HG03565 (cell line): Measurements from ENCODE around the gene C2orf15.
"Not testable (repeated sequence)": the region's sequence is repeated elsewhere in the genome, so short reads cannot be mapped to it uniquely, and the experiment has no call there.

ENCODE experiments used
- ATAC-seq: cut with Tn5 transposase; IDR thresholded peaks from one replicate; pipeline ENCODE4 v1.9.1; 2021; ENCODE audit warnings: mild to moderate bottlenecking, moderate library complexity; ENCODE audit not compliant: unreplicated experiment

C2orf15 gene, protein sequence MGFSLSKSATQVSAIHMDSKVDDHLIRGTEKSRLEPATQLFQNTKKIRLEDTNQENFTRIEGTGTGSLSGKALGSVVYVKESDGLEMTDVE

DNA sequence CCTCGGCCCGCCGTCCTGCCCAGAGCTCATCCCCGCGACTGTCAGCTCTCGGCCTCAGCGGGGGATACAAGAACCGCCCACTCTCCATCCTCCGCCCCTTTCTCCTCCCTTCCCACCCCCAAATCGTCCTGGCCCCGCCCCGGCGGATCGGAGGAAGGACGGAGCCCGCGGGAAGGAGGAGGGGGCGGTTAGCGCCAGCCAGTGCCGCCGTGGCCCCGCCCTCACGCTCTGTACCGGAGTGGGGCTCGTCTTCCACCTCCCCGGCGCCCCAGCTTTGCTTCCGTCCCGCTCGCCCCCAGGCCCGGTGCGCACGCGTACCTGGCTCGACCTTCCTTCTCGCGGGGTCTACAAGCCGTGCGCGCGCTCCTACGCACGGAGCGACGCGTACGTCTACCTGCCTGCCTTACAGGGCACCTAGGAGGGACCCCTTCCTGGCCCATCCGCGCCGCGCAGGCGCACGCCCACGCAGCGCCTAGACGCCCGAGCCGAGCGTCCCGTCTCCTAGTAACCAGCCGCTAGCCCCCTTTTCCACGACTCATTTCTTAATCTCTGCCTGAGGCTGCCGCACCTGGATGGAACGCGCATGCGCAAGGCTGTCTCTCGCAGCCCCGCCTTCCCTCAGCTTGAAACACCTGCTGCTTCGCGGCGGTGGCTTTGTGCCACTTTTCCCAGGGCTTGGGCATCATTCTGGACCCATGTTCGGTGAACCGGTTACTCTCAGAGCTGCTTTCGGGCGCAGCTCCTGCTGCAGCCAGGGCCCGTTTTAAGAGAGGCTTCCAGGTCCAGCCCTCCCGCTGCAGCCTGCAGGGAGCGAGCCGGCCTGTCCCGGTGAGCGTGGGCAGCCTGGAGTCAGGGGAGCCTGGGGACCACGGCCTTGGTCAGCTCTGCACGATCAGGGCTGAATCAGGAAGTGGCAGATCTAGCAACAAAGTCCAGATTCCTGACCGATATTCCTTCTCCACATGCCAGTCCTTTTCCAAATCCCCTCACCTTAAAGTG lies at the start of gene C2orf15:
TSS of gene C2orf15 (plus strand) at position 598 of the 999 bp plus-strand sequence. CDS start 8,852 bp downstream, outside the sequence.
- ATAC-seq = peak; percentile 80

- no peak for ATAC-seq
These were observed 44.8 kb upstream of the C2orf15 start for GRCh38 chr2:99096728-99097127.

DNA sequence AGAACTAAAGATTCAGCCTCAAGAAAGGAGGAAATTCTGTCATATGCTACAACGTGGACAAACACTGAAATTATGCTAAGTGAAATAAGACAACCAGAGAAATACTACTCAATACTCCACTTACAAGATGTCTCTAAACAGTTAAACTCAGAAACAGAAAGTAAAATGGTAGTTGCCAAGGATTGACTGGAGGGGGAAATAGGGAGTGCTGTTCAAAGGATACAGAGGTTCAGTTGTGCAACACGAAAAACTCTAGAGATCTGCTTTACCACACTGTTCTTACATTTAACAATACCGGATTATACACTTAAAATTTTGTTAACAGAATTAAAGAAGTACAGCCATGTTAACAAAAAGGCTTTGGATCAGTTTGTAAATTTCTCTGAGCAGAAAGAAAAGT lies 39.8 kb upstream of the C2orf15 start:
- no peak for ATAC-seq

GRCh38 chr2:99104006-99104405 lies 37.5 kb upstream of the C2orf15 start:
- no peak for ATAC-seq

DNA sequence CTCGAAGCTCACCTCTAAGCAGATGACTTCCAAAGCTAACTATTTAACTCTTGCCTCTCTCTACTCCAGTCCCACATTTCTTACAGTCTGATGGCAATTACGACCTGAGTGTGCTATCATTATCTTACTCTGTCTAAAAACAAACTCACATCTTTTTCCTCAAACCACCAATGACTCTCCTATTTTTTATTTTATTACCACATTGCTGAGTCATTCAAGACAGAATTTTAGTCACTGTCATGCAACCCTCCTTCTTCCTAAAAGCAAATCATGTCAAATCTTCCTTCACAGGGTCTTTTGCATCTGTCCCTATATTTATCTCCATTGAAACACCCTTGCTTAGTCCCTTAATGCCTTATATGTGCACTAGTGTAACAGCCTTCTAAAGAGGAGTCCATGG lies 34.6 kb upstream of the C2orf15 start:
- ATAC-seq = no peak

GRCh38 chr2:99111236-99111635 lies 30.3 kb upstream of the C2orf15 start:
- no peak for ATAC-seq

GRCh38 chr2:99111945-99112344 lies 29.6 kb upstream of the C2orf15 start:
- ATAC-seq = no peak

DNA sequence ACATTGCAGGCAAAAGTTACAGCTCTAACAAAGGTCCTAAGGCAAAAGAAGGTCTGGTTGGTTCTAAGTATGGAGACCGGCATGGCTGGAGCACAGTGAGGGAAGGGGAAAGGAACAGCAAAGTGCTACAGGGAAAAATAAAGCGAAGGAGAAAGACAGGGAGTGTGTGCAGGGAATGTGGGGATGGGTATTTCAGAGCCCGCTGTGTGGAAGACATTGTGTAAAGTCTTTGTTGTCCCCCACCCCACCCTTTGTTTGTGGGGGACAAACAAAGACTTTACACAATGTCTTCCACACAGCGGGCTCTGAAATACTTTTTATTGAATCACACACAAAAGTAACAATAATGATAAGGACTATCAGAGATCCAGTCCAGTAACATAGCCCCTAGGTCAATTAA lies 28.9 kb upstream of the C2orf15 start:
- no peak for ATAC-seq

GRCh38 chr2:99127981-99128380 lies 13.5 kb upstream of the C2orf15 start:
- no peak for ATAC-seq

DNA sequence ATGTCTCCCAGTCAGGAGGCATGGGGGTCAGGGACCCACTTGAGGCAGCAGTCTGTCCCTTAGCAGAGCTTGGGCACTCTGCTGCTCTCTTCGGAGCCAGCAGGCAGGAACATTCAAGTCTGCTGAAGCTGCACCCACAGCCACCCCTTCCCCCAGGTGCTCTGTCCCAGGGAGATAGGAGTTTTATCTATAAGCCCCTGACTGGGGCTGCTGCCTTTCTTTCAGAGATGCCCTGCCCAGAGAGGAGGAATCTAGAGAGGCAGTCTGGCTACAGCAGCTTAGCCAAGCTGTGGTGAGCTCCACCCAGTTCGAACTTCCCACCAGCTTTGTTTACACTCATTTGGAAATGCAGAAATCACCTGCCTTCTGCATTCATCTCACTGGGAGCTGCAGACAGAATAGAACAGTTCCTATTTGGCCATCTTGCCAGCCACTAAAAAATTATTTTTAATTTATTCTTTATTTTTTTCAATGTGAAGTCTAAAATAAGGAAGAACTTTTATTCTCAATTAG lies 6.4 kb upstream of the C2orf15 start:
- ATAC-seq = not testable (repeated sequence)

GRCh38 chr2:99139003-99139402 lies 2.5 kb upstream of the C2orf15 start:
- no peak for ATAC-seq

GRCh38 chr2:99140056-99140859 lies 1.2 kb upstream of the C2orf15 start:
- ATAC-seq = no peak

GRCh38 chr2:99140860-99141109 lies 722 bp upstream of the C2orf15 start:
- peak; percentile 15 for ATAC-seq

- no peak for ATAC-seq
These were observed 9.2 kb downstream of the C2orf15 start for GRCh38 chr2:99150706-99151105.

GRCh38 chr2:99152199-99152895 lies 10.8 kb downstream of the C2orf15 start:
- no peak for ATAC-seq

GRCh38 chr2:99153921-99154604 lies 12.6 kb downstream of the C2orf15 start:
- ATAC-seq = no peak

- ATAC-seq = peak; percentile 76
These were observed 13.4 kb downstream of the C2orf15 start, which contains the start of the genes LIPT1 and TSGA10 for GRCh38 chr2:99154643-99155536. TSS of gene LIPT1 (plus strand) at chr2:99154967. CDS start at chr2:99161958, 6,991 bp downstream. TSS of gene TSGA10 (minus strand) at chr2:99154942. CDS start at chr2:99109439, 45,503 bp downstream.

GRCh38 chr2:99156891-99157290 lies 15.4 kb downstream of the C2orf15 start:
- no peak for ATAC-seq

- ATAC-seq = no peak
These were observed 17.1 kb downstream of the C2orf15 start for GRCh38 chr2:99158599-99158998.
